H1 (cell line): ENCODE results near the gene COL5A3. TPM values are rescaled to one million over a fixed set of nuclear protein-coding genes. Genes with fewer than 3 reads are reported as not detected.

Source experiments
- CTCF ChIA-PET: fragments of 300-600 bp; sonication (Branson Sonifier 250); formaldehyde crosslinking; loops from one replicate; lab custom pipeline; 2021; ENCODE audit not compliant: partially characterized antibody; lab: Charles Lee
- POLR2A ChIA-PET: fragments of 300-600 bp; sonication (Branson Sonifier 250); formaldehyde crosslinking; loops from one replicate; lab custom pipeline; 2021; ENCODE audit warnings: inconsistent platforms; ENCODE audit not compliant: partially characterized antibody; lab: Charles Lee
- DNase-seq, 2 experiments: peaks; one replicate each; pipeline versions ENCODE4 v3.0.0 to v3.0.0-alpha.2; 2010 to 2022; ENCODE audit warnings: low spot score in 2 of 2, low read depth in 1 of 2, mixed read lengths in 1 of 2
- FAIRE-seq: peaks from 2 replicates; lab custom pipeline; 2011; peaks lifted over from hg19 to GRCh38; lab: Jason Lieb, UNC
- H2AFZ ChIP-seq: 2 replicates; pipeline ENCODE4 v1.8.1; 2012; ENCODE audit warnings: low read length, inconsistent platforms
- H2AK5ac ChIP-seq: 2 replicates; pipeline ENCODE4 v1.6.1; 2013; ENCODE audit warnings: low read depth, low read length
- H2BK120ac ChIP-seq: replicated peaks from 2 replicates; pipeline ENCODE3; 2013; ENCODE audit warnings: low read depth, low read length, inconsistent platforms
- H2BK12ac ChIP-seq: 2 replicates; pipeline ENCODE4 v1.6.1; 2013; ENCODE audit warnings: low read depth, low read length
- H2BK15ac ChIP-seq: 2 replicates; pipeline ENCODE4 v1.6.1; 2013; ENCODE audit warnings: low read length
- H2BK20ac ChIP-seq: 2 replicates; pipeline ENCODE4 v1.6.1; 2013; ENCODE audit warnings: low read length
- H2BK5ac ChIP-seq: 2 replicates; pipeline ENCODE4 v1.6.1; 2013; ENCODE audit warnings: low read depth, low read length
- H3K14ac ChIP-seq: 2 replicates; pipeline ENCODE4 v1.6.1; 2013; ENCODE audit warnings: inconsistent platforms; ENCODE audit not compliant: insufficient read length
- H3K18ac ChIP-seq: 2 replicates; pipeline ENCODE4 v1.6.1; 2013; ENCODE audit warnings: low read length; ENCODE audit errors: extremely low read depth
- H3K23ac ChIP-seq: 2 replicates; pipeline ENCODE4 v1.6.1; 2013; ENCODE audit warnings: inconsistent platforms; ENCODE audit not compliant: insufficient read length
- H3K23me2 ChIP-seq: 2 replicates; pipeline ENCODE4 v1.6.1; 2013; ENCODE audit warnings: low read depth, low read length
- H3K27ac ChIP-seq: 2 replicates; pipeline ENCODE4 v1.6.1; 2011; ENCODE audit warnings: low read depth, low read length, inconsistent platforms
- H3K27me3 ChIP-seq, 4 experiments: replicated peaks in 1 of 4; 1 replicate in 1 of 4; 2 replicates in 3 of 4; pipeline versions ENCODE4 v1.6.1 to v1.8.1; 2011 to 2013; ENCODE audit warnings: low read length in 3 of 4, mild to moderate bottlenecking in 3 of 4, inconsistent platforms in 2 of 4, mixed read lengths in 2 of 4, moderate library complexity in 1 of 4; ENCODE audit not compliant: control insufficient read depth in 3 of 4, insufficient read depth in 3 of 4; ENCODE audit errors: extremely low read depth in 1 of 4
- H3K36me3 ChIP-seq, 4 experiments: 2 replicates each; pipeline versions ENCODE4 v1.6.1 to v1.8.1; 2011 to 2013; ENCODE audit warnings: mild to moderate bottlenecking in 4 of 4, low read length in 3 of 4, moderate library complexity in 2 of 4, control low read depth in 1 of 4, inconsistent platforms in 1 of 4; ENCODE audit not compliant: insufficient read depth in 4 of 4, control insufficient read depth in 2 of 4
- H3K4ac ChIP-seq: replicated peaks from 2 replicates; pipeline ENCODE3; 2013; ENCODE audit warnings: low read length, low read depth, mixed read lengths, inconsistent platforms; ENCODE audit not compliant: insufficient read length
- H3K4me1 ChIP-seq, 4 experiments: replicated peaks in 1 of 4; 1 replicate in 1 of 4; 2 replicates in 3 of 4; pipeline versions ENCODE4 v1.6.1 to v1.8.1; 2011 to 2013; ENCODE audit warnings: low read length in 3 of 4, inconsistent platforms in 2 of 4, mixed read lengths in 1 of 4; ENCODE audit not compliant: insufficient read depth in 4 of 4, control insufficient read depth in 3 of 4
- H3K4me2 ChIP-seq, 2 experiments: 2 replicates each; pipeline versions ENCODE4 v1.6.1 to v1.8.1; 2011 to 2013; ENCODE audit warnings: low read depth in 2 of 2, low read length in 2 of 2, control low read depth in 1 of 2, inconsistent platforms in 1 of 2, mild to moderate bottlenecking in 1 of 2; ENCODE audit not compliant: insufficient read depth in 1 of 2
- H3K4me3 ChIP-seq, 4 experiments: fragments of 200-600, 300-600 bp in 1 of 4; sonication (generic), shearing (Covaris generic), sonication (Bioruptor Twin) in 1 of 4; 2 replicates each; pipeline versions ENCODE4 v1.5.1 to v1.8.1; 2011 to 2016; ENCODE audit warnings: low read length in 4 of 4, low read depth in 3 of 4, control low read depth in 2 of 4, inconsistent platforms in 2 of 4, mild to moderate bottlenecking in 2 of 4, mixed read lengths in 1 of 4, moderate library complexity in 1 of 4; ENCODE audit not compliant: insufficient read depth in 2 of 4; ENCODE audit errors: extremely low read depth in 1 of 4
- H3K56ac ChIP-seq: replicated peaks from 2 replicates; pipeline ENCODE3; 2013; ENCODE audit warnings: low read depth, mild to moderate bottlenecking, mixed read lengths, low read length, inconsistent platforms; ENCODE audit not compliant: insufficient read length
- H3K79me1 ChIP-seq: 2 replicates; pipeline ENCODE4 v1.6.1; 2013; ENCODE audit warnings: low read depth, low read length, control low read depth
- H3K79me2 ChIP-seq, 2 experiments: 2 replicates each; pipeline versions ENCODE4 v1.6.1 to v1.8.1; 2012 to 2013; ENCODE audit warnings: low read length in 2 of 2, mild to moderate bottlenecking in 2 of 2, inconsistent platforms in 1 of 2; ENCODE audit not compliant: insufficient read depth in 2 of 2, control insufficient read depth in 1 of 2
- H3K9ac ChIP-seq, 4 experiments: replicated peaks in 1 of 4; 1 replicate in 1 of 4; 2 replicates in 3 of 4; pipeline versions ENCODE4 v1.6.1 to v1.8.1; 2011 to 2013; ENCODE audit warnings: low read depth in 3 of 4, low read length in 3 of 4, control low read depth in 2 of 4, mild to moderate bottlenecking in 2 of 4, moderate library complexity in 2 of 4, inconsistent platforms in 1 of 4; ENCODE audit errors: extremely low read depth in 1 of 4
- H3K9me3 ChIP-seq, 2 experiments: 2 replicates each; pipeline versions ENCODE4 v1.6.1 to v1.8.1; 2012 to 2013; ENCODE audit warnings: mild to moderate bottlenecking in 2 of 2, moderate library complexity in 2 of 2, control low read depth in 1 of 2, inconsistent platforms in 1 of 2, low read depth in 1 of 2, low read length in 1 of 2, mixed read lengths in 1 of 2; ENCODE audit not compliant: insufficient read depth in 2 of 2
- H4K20me1 ChIP-seq, 2 experiments: replicated peaks in 1 of 2; 2 replicates each; pipeline versions ENCODE3 to v1.8.1; 2011 to 2013; ENCODE audit warnings: inconsistent platforms in 2 of 2, low read length in 2 of 2, mild to moderate bottlenecking in 1 of 2; ENCODE audit not compliant: insufficient read depth in 2 of 2, control insufficient read depth in 1 of 2
- H4K5ac ChIP-seq: 2 replicates; pipeline ENCODE4 v1.6.1; 2013; ENCODE audit warnings: low read length, low read depth, mixed read lengths, inconsistent platforms; ENCODE audit not compliant: insufficient read length
- H4K8ac ChIP-seq: 2 replicates; pipeline ENCODE4 v1.8.0; 2013; ENCODE audit warnings: mild to moderate bottlenecking, moderate library complexity, low read length, inconsistent platforms; ENCODE audit not compliant: insufficient read depth; ENCODE audit errors: extremely low read depth
- H4K91ac ChIP-seq: replicated peaks from 2 replicates; pipeline ENCODE3; 2013; ENCODE audit warnings: low read length, mixed read lengths, inconsistent platforms; ENCODE audit not compliant: insufficient read length
- CBX8 ChIP-seq: fragments of 300-800, 300-1000 bp; sonication (generic); IDR thresholded peaks from 2 replicates; pipeline ENCODE4 v1.7.1; 2016; ENCODE audit warnings: low read depth, low read length, borderline replicate concordance
- CREB1 ChIP-seq: IDR thresholded peaks from 2 replicates; pipeline ENCODE4 v1.6.1; 2012; ENCODE audit warnings: inconsistent platforms
- JUN ChIP-seq: IDR thresholded peaks from 2 replicates; pipeline ENCODE4 v1.6.1; 2011; ENCODE audit warnings: low read depth, mild to moderate bottlenecking, improper control_type of control experiment, low read length
- JUND ChIP-seq: IDR thresholded peaks from 2 replicates; pipeline ENCODE4 v1.6.1; 2011; ENCODE audit warnings: mild to moderate bottlenecking, improper control_type of control experiment, low read length
- NANOG ChIP-seq: IDR thresholded peaks from 2 replicates; pipeline ENCODE4 v1.6.1; 2011; ENCODE audit warnings: low read length, low read depth, mild to moderate bottlenecking, inconsistent platforms; ENCODE audit not compliant: insufficient read depth, poor library complexity, severe bottlenecking
- POLR2A ChIP-seq, 2 experiments: IDR thresholded peaks; 1 replicate in 1 of 2; 2 replicates in 1 of 2; pipeline ENCODE4 v1.6.1; 2011; ENCODE audit warnings: low read depth in 2 of 2, low read length in 2 of 2, mild to moderate bottlenecking in 2 of 2; ENCODE audit errors: control extremely low read depth in 1 of 2
- RAD21 ChIP-seq, 2 experiments: IDR thresholded peaks in 1 of 2; conservative IDR thresholded peaks in 1 of 2; 2 replicates each; pipeline ENCODE4 v1.6.1; 2011; ENCODE audit warnings: low read depth in 2 of 2, low read length in 2 of 2, improper control_type of control experiment in 1 of 2, inconsistent platforms in 1 of 2, mild to moderate bottlenecking in 1 of 2, moderate library complexity in 1 of 2
- SP2 ChIP-seq: IDR thresholded peaks from 2 replicates; pipeline ENCODE4 v1.6.1; 2012; ENCODE audit warnings: mild to moderate bottlenecking, low read length, inconsistent platforms
- SP4 ChIP-seq: IDR thresholded peaks from 2 replicates; pipeline ENCODE4 v1.6.1; 2012; ENCODE audit warnings: low read length, inconsistent platforms
- SRF ChIP-seq: IDR thresholded peaks from 2 replicates; pipeline ENCODE4 v1.6.1; 2011; ENCODE audit warnings: mild to moderate bottlenecking, low read depth, low read length, moderate library complexity
- WGBS, 2 experiments: shearing (Covaris generic) in 1 of 2; methylation state at CpG; one replicate each; pipeline versions ENCODE4 v1.1.6 to v1.1.7; 2013 to 2015; ENCODE audit warnings: low lambda C conversion rate in 2 of 2, mixed read lengths in 2 of 2, inconsistent platforms in 1 of 2, low coverage in 1 of 2, missing lambda C conversion rate in 1 of 2; ENCODE audit not compliant: insufficient replicate concordance in 2 of 2, insufficient coverage in 1 of 2, insufficient read length in 1 of 2; ENCODE audit errors: extremely low coverage in 1 of 2, missing lambda C conversion rate in 1 of 2; 5-methylcytosine and 5-hydroxymethylcytosine counted together
- polyA plus RNA-seq, 7 experiments: library from polyadenylated mRNA; depleted of rRNA in 3 of 7; stranded (reverse) in 5 of 7; unstranded in 2 of 7; fragments of >200 nt in 5 of 7; fragments of 200-250 nt in 2 of 7; gene quantifications; 1 replicate in 5 of 7; 2 replicates in 1 of 7; 4 replicates in 1 of 7; pipeline versions ENCODE4 v1.2.1 to v1.2.3, GENCODE V29; 2011 to 2013; ENCODE audit warnings: missing spikeins in 2 of 7, mixed read lengths in 2 of 7
- total RNA-seq: library from RNA; stranded (reverse); fragmentation: NEBNext Ultra II Directional; extraction: Animal tissue kit (Norgen Biotek cat#: 25700); gene quantifications from 2 replicates; pipeline ENCODE4 v1.2.1, GENCODE V29; 2021

The COL5A3 gene
- total and polyA plus RNA-seq, 2 of the 8 experiments (the other 6 are each of a cell fraction or from before 2014, with no cell fraction given): 0.67 to 0.74 TPM

DNA sequence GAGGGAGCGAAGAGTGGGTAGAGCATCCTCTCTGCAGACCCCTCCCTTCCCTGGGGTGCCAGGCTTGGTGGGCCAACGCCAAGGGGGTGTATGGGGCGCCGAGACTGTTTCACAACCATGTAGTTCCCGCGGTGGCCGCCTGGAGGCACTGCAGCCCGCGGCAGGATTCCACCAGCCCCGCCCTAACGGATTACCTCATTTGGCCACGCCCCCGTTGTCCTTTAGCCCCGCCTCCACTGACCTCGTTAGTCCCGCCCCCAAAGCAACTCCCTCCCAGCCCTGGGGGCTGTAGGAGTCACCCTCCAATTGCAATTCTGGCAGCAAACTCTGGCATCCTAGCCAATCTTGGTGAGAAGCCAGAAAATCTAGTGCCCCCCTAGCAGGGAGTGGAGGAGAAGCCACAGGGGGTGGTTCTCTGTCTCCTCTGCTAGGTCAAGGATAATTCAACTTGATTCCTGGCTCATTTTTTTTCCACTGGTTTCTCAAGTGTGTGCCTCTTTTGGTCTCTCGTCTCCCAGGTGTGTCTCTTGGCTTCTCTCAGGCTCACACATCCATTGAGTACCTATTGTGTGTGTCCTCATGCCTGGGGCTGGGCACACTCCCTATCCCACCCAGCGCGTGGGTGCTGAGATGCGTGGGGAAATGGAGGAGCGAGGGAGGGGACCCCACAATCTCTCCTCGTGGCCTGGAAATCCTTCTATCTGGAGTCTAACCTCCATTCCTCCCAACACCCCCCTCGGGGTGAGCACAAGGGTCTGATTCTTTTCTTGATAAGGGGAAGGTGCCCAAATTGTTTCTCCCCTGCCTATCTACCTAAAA is 76.0 kb downstream of the COL5A3 start:
- Histone ChIP-seq H3K14ac (no peak overlapping the region), H3K56ac (no peak overlapping the region), H4K8ac (no peak overlapping the region), H3K9ac (no peak overlapping the region), H2BK15ac (peak overlapping the region; percentile 95; the same call in 1 of the 2 replicates), H3K23me2 (peaks cover 12% of the 10 kb centered on the region), H3K4me3 (peak overlapping the region; percentile 67 to 83 (median 80); a peak in 5 of 8 replicates), H3K4ac (peak overlapping the region; percentile 17), H2AK5ac (peak overlapping the region; percentile 76; the same call in 1 of the 2 replicates), H3K4me2 (peak overlapping the region; percentile 85 to 98), H2AFZ (no peak overlapping the region), H3K27ac (no peak overlapping the region), H3K27me3 (peaks cover 0 to 2% (median 0%) of the 10 kb centered on the region in 4 experiments; a peak in 2 of 7 replicates), H3K23ac (no peak overlapping the region), H3K36me3 (no peaks in the 10 kb centered on the region), H2BK120ac (peak overlapping the region; percentile 67), H4K20me1 (peaks cover 2 to 9% of the 10 kb centered on the region in 2 experiments), H2BK5ac (no peak overlapping the region), H3K79me2 (peaks cover 0 to 42% of the 10 kb centered on the region in 2 experiments; a peak in 2 of 4 replicates), H3K4me1 (peaks cover 4 to 14% (median 6%) of the 10 kb centered on the region in 4 experiments), H3K18ac (peak overlapping the region; percentile 85), H3K9me3 (no peaks in the 10 kb centered on the region), H3K79me1 (no peaks in the 10 kb centered on the region; the same call in 1 of the 2 replicates), H4K5ac (peak overlapping the region; percentile 72), H4K91ac (peak overlapping the region; percentile 93), H2BK12ac (no peak overlapping the region), H2BK20ac (no peak overlapping the region; the same call in 1 of the 2 replicates)
- FAIRE-seq: peak; percentile 93
- ChIA-PET CTCF (interaction anchor here (0.8 to 5.9 kb wide), 6 partner anchors 32 to 186 kb away, joined by 3 to 82 read pairs (median 6); partner anchors contain the start of gene EIF3G), POLR2A (interaction anchor here (0.6 to 4.0 kb wide), 2 partner anchors 10 to 180 kb away, joined by 3 to 41 read pairs; no protein-coding TSS in a partner anchor)
- WGBS, 2 experiments: 26% methylated on average over 15 of the region's 23 CpGs; no CpG with 5 or more reads in 1 of the 2 experiments
- DNase-seq: peak; percentile 77 to 100
- peak; percentile 81; the same call in 1 of the 2 replicates for TF ChIP-seq SP4
- no peak for TF ChIP-seq JUN
- TF ChIP-seq SRF: peak; percentile 44; the same call in 1 of the 2 replicates
- peak; percentile 96 to 98 for TF ChIP-seq RAD21 (IDR thresholded peaks at IDR 0.05 in 1 of 2, conservative IDR thresholded peaks at IDR 0.05 in 1 of 2; ENCODE audit: low read depth in 2 of 2, low read length in 2 of 2)
- no peak for TF ChIP-seq CBX8
- peak; percentile 75 for TF ChIP-seq JUND
- no peak for TF ChIP-seq SP2
- 0 out of 3 replicates have a peak, but pooled peaks of 1 of the 2 experiments have one; percentile 29 for TF ChIP-seq POLR2A (IDR thresholded peaks at IDR 0.05; ENCODE audit: control extremely low read depth in 1 of 2, low read depth in 2 of 2, low read length in 2 of 2)
- TF ChIP-seq CREB1: peak; percentile 44; the same call in 1 of the 2 replicates
- no peak for TF ChIP-seq NANOG
